A673 (cell line): Measurements from ENCODE around the gene ZNF280D. TPM values are rescaled to one million over a fixed set of nuclear protein-coding genes. Genes with fewer than 3 reads are reported as not detected.

ENCODE experiments used
- BruUV-seq: library from RNA; stranded (reverse); fragments of 400-500 nt; replicated peaks from 2 replicates; lab custom pipeline; 2021; lab: Mats Ljungman, UMichigan
- CTCF ChIA-PET: fragments of 300-600 bp; sonication (Branson Sonifier 250); formaldehyde crosslinking; loops from one replicate; lab custom pipeline; 2022; ENCODE audit warnings: antibody characterized with exemption; lab: Charles Lee
- POLR2A ChIA-PET: fragments of 300-600 bp; sonication (Branson Sonifier 250); formaldehyde crosslinking; loops from one replicate; lab custom pipeline; 2022; ENCODE audit warnings: antibody characterized with exemption; ENCODE audit not compliant: low non-redundant PET; lab: Charles Lee
- DNase-seq: peaks from one replicate; pipeline ENCODE4 v3.0.0-alpha.2; 2015; ENCODE audit warnings: low spot score
- H3K27ac ChIP-seq: fragments of 200-600 bp; sonication (generic); 2 replicates; pipeline ENCODE4 v1.5.1; 2016; ENCODE audit warnings: mixed run types, low read depth, mild to moderate bottlenecking, mixed read lengths, antibody characterized with exemption, low read length; ENCODE audit not compliant: poor library complexity, severe bottlenecking
- H3K27me3 ChIP-seq: fragments of 200-600 bp; sonication (generic); replicated peaks from 2 replicates; pipeline ENCODE4 v1.6.1; 2017; ENCODE audit warnings: mixed run types, low read depth, mild to moderate bottlenecking, mixed read lengths, antibody characterized with exemption, low read length; ENCODE audit not compliant: insufficient read depth, poor library complexity
- H3K36me3 ChIP-seq: fragments of 200-600 bp; sonication (generic); 2 replicates; pipeline ENCODE4 v1.6.1; 2016; ENCODE audit warnings: mixed run types, mild to moderate bottlenecking, mixed read lengths, antibody characterized with exemption, low read length; ENCODE audit not compliant: insufficient read depth, poor library complexity, severe bottlenecking
- H3K4me1 ChIP-seq: fragments of 200-600 bp; sonication (generic); 2 replicates; pipeline ENCODE4 v1.6.1; 2017; ENCODE audit warnings: mixed run types, mild to moderate bottlenecking, mixed read lengths, antibody characterized with exemption, low read length; ENCODE audit not compliant: insufficient read depth, poor library complexity, severe bottlenecking
- H3K4me3 ChIP-seq: fragments of 200-600 bp; sonication (generic); 2 replicates; pipeline ENCODE4 v1.5.1; 2016; ENCODE audit warnings: low read depth, mixed run types, mild to moderate bottlenecking, mixed read lengths, low read length; ENCODE audit not compliant: poor library complexity, severe bottlenecking
- H3K9me3 ChIP-seq: fragments of 200-600 bp; sonication (generic); 2 replicates; pipeline ENCODE4 v1.6.1; 2016; ENCODE audit warnings: mixed run types, low read depth, mild to moderate bottlenecking, mixed read lengths, antibody characterized with exemption, low read length; ENCODE audit not compliant: poor library complexity, severe bottlenecking
- EZH2 ChIP-seq: fragments of 200-600 bp; sonication (generic); IDR thresholded peaks from 2 replicates; pipeline ENCODE4 v1.6.1; 2017; ENCODE audit warnings: borderline replicate concordance, low read depth, mild to moderate bottlenecking, mixed read lengths, antibody characterized with exemption, low read length; ENCODE audit not compliant: poor library complexity, severe bottlenecking
- intact Hi-C: fragments of 100-400 bp; cut with micrococcal nuclease; formaldehyde crosslinking; loops from one replicate; pipeline ENCODE4 v1.10.0; 2022; ENCODE audit not compliant: unreplicated experiment
- total RNA-seq: library from RNA; stranded (reverse); gene quantifications from 2 replicates; pipeline ENCODE4 v1.2.3, GENCODE V29; 2021
- TF ChIP-seq, protein P1 (sequence below): fragments of 300-800, 200-600 bp; sonication (generic); conservative IDR thresholded peaks from 2 replicates; pipeline ENCODE4 v1.5.1; 2017; ENCODE audit warnings: low read depth, mild to moderate bottlenecking, antibody characterized with exemption, low read length, moderate library complexity, mixed read lengths

ZNF280D gene
- total RNA-seq, 1 experiment from 2014 or later = 44.1 TPM

DNA sequence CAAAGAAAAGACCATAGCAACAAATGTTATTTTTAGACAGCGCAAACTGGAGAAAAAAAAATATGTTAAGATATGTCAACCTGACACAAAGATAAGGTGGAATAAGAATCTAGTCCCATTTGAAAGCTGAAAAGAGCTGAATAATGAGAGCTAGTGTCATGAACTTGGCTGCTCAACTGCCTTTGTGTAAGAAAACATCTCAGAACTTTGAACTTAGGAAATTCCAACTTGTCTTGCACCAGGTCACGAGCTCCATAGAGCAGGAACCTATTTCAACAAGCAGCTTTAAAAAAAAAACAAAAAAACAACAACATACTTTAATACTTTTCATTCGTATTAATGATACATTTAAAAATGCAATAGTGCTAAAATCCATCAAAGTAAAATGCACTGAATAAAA lies 79.5 kb downstream of the ZNF280D start:
- ChIA-PET POLR2A (no interaction called here), CTCF (no interaction called here)
- H3K9me3 ChIP-seq = no peaks in the 10 kb centered on the region
- intact Hi-C loops = no loop called here
- H3K36me3 ChIP-seq = no peaks in the 10 kb centered on the region
- H3K4me3 ChIP-seq = no peak overlapping the region
- H3K4me1 ChIP-seq = no peaks in the 10 kb centered on the region
- H3K27ac ChIP-seq = no peak overlapping the region
- BruUV-seq = no TSS peak
- no peak for TF ChIP-seq EZH2
- TF ChIP-seq, protein P1, sequence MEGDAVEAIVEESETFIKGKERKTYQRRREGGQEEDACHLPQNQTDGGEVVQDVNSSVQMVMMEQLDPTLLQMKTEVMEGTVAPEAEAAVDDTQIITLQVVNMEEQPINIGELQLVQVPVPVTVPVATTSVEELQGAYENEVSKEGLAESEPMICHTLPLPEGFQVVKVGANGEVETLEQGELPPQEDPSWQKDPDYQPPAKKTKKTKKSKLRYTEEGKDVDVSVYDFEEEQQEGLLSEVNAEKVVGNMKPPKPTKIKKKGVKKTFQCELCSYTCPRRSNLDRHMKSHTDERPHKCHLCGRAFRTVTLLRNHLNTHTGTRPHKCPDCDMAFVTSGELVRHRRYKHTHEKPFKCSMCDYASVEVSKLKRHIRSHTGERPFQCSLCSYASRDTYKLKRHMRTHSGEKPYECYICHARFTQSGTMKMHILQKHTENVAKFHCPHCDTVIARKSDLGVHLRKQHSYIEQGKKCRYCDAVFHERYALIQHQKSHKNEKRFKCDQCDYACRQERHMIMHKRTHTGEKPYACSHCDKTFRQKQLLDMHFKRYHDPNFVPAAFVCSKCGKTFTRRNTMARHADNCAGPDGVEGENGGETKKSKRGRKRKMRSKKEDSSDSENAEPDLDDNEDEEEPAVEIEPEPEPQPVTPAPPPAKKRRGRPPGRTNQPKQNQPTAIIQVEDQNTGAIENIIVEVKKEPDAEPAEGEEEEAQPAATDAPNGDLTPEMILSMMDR = no peak
- no peak for DNase-seq
- no peaks in the 10 kb centered on the region for H3K27me3 ChIP-seq

DNA sequence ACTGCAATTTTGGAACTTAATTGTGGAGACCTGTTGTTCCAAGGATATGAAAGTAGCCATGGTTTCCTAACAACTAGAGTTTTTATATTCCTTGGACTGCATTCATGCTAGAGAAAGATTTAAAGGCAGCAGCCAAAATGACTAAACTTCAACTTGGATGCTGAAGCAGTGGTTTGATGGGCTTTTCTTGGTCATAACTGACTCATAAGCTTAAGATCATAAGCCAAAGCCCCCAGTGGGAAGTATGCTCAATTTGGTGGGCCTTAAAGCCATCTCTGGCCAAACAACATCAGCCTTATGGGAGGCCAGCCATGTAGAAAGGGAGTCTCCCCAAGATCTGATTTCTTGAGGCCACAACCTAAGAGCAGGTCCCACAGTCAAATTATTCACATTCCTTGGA lies 80.2 kb downstream of the ZNF280D start:
- no TSS peak for BruUV-seq
- CTCF ChIA-PET = no interaction called here

DNA sequence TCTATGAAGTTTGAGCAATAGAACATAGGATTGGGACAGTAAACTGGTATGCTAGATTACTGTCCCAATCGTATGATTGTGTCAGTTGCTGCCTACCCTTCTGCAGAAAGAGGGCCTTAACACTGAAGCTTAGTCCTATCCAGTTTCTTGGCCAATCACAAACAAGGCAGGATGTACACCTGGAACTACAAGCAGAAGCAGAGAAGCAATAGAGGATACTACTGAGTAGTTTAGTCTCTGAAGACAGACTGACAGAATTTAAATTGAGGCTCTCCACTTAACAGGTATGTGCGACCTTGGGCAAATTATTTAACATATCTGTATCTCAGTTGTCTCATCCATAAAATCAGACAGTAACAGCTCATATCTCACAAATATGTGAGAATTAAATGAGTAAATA lies 85.0 kb downstream of the ZNF280D start:
- intact Hi-C loops = loop anchor here (10.0 kb wide), 1 partner anchor 56 kb away; no protein-coding TSS in a partner anchor
- no peaks in the 10 kb centered on the region for H3K27me3 ChIP-seq
- no peak for DNase-seq
- no peaks in the 10 kb centered on the region for H3K9me3 ChIP-seq
- ChIA-PET CTCF (no interaction called here), POLR2A (no interaction called here)
- no peaks in the 10 kb centered on the region for H3K4me1 ChIP-seq
- H3K27ac ChIP-seq = no peak overlapping the region
- H3K36me3 ChIP-seq = no peaks in the 10 kb centered on the region
- H3K4me3 ChIP-seq = no peak overlapping the region
- no peak for TF ChIP-seq EZH2
- TF ChIP-seq, protein P1 = no peak
- BruUV-seq = no TSS peak

More for the DNA sequence above, 80.2 kb downstream of the ZNF280D start:
- Histone ChIP-seq H3K36me3 (no peaks in the 10 kb centered on the region), H3K27me3 (no peaks in the 10 kb centered on the region), H3K9me3 (no peaks in the 10 kb centered on the region), H3K4me1 (no peaks in the 10 kb centered on the region), H3K4me3 (no peak overlapping the region), H3K27ac (no peak overlapping the region)
- POLR2A ChIA-PET = no interaction called here
- DNase-seq = no peak
- TF ChIP-seq, protein P1 = no peak
- TF ChIP-seq EZH2 = no peak
- intact Hi-C loops = no loop called here
